ENCODE data around the gene MYH14. TPM values are rescaled to one million over a fixed set of nuclear protein-coding genes. Genes with fewer than 3 reads are reported as not detected.

Gene MYH14
- total and polyA plus RNA-seq, 9 of the 15 experiments (the other 6 are each of a cell fraction or from before 2014, with no cell fraction given): 0.04 to 0.86 (median 0.19) TPM; not detected in 2

- no peak for TF ChIP-seq SRSF9 (IDR thresholded peaks at IDR 0.05; ENCODE audit: borderline replicate concordance, low read depth, low read length)
- no peak; the same call in 1 of the 2 replicates for TF ChIP-seq MBD2 (IDR thresholded peaks at IDR 0.05; ENCODE audit: borderline replicate concordance, low read depth)
- no peak for TF ChIP-seq USF1 (CRISPR knock-in tag; IDR thresholded peaks at IDR 0.05)
- no peak for TF ChIP-seq ZNF124 (CRISPR knock-in tag; IDR thresholded peaks at IDR 0.05)
- no peak; a peak in 1 of 4 replicates for TF ChIP-seq ZNF639 (CRISPR knock-in tag; conservative IDR thresholded peaks at IDR 0.05 in 1 of 2, IDR thresholded peaks at IDR 0.05 in 1 of 2)
- TF ChIP-seq SIN3B (IDR thresholded peaks at IDR 0.05; ENCODE audit: low read depth): peak; percentile 53; the same call in 1 of the 2 replicates
- TF ChIP-seq FOXK1 (CRISPR knock-in tag; IDR thresholded peaks at IDR 0.05; ENCODE audit: borderline replicate concordance): peak; percentile 19; the same call in 1 of the 2 replicates
- TF ChIP-seq HNRNPK (IDR thresholded peaks at IDR 0.05; ENCODE audit: low read depth, low read length, poor library complexity, severe bottlenecking): no peak
- TF ChIP-seq DEAF1 (CRISPR knock-in tag; IDR thresholded peaks at IDR 0.05): peak; percentile 66
- 0 out of 2 replicates have a peak, but pooled peaks have one; percentile 8 for TF ChIP-seq CGGBP1 (CRISPR knock-in tag; IDR thresholded peaks at IDR 0.05)
- TF ChIP-seq ZBTB9 (CRISPR knock-in tag; IDR thresholded peaks at IDR 0.05): peak; percentile 18; the same call in 1 of the 2 replicates
- no peak for TF ChIP-seq ZNF217 (CRISPR knock-in tag; IDR thresholded peaks at IDR 0.05)
- no peak for TF ChIP-seq E2F1 (CRISPR knock-in tag; IDR thresholded peaks at IDR 0.05)
- no peak for TF ChIP-seq THAP7 (CRISPR knock-in tag; IDR thresholded peaks at IDR 0.05)
- no peak for TF ChIP-seq FOXJ3 (CRISPR knock-in tag; IDR thresholded peaks at IDR 0.05)
Measured at GRCh38 chr19:50357178-50358100, 154.0 kb downstream of the MYH14 start (continued).

Data from K562 (cell line).